Liver (tissue), 9 donors: Measurements from ENCODE around the gene APOL3. TPM values are rescaled to one million over a fixed set of nuclear protein-coding genes. Genes with fewer than 3 reads are reported as not detected.

ENCODE experiments used
- DNase-seq: peaks from one replicate; pipeline ENCODE4 v3.0.0-alpha.2; 2017; ENCODE audit warnings: low spot score
- H3K27ac ChIP-seq, 2 donors: one replicate each; pipeline ENCODE4 v1.7.0; 2013; ENCODE audit warnings: inconsistent platforms in 2 of 2, low read length in 2 of 2, control low read depth in 1 of 2, low read depth in 1 of 2, mild to moderate bottlenecking in 1 of 2
- H3K27me3 ChIP-seq, 4 donors: one replicate each; pipeline versions ENCODE4 v1.6.1 to v1.7.0; 2013; ENCODE audit warnings: low read length in 3 of 4, inconsistent platforms in 1 of 4, mild to moderate bottlenecking in 1 of 4, moderate library complexity in 1 of 4; ENCODE audit not compliant: control insufficient read depth in 4 of 4, insufficient read depth in 4 of 4
- H3K36me3 ChIP-seq, 4 donors: one replicate each; pipeline versions ENCODE4 v1.6.1 to v1.7.0; 2013; ENCODE audit warnings: low read length in 3 of 4, mild to moderate bottlenecking in 3 of 4, low read depth in 1 of 4, moderate library complexity in 1 of 4; ENCODE audit not compliant: control insufficient read depth in 4 of 4, insufficient read depth in 3 of 4
- H3K4me1 ChIP-seq, 4 donors: one replicate each; pipeline versions ENCODE4 v1.6.1 to v1.7.0; 2013; ENCODE audit warnings: low read length in 3 of 4, mild to moderate bottlenecking in 3 of 4, moderate library complexity in 1 of 4; ENCODE audit not compliant: control insufficient read depth in 4 of 4, insufficient read depth in 4 of 4
- H3K4me3 ChIP-seq, 3 donors: one replicate each; pipeline versions ENCODE4 v1.6.1 to v1.7.0; 2013; ENCODE audit warnings: low read length in 3 of 3, control low read depth in 1 of 3, low read depth in 1 of 3, mild to moderate bottlenecking in 1 of 3
- H3K9ac ChIP-seq, 2 donors: one replicate each; pipeline ENCODE4 v1.7.0; 2013; ENCODE audit warnings: low read length in 2 of 2, mild to moderate bottlenecking in 2 of 2, moderate library complexity in 2 of 2, control low read depth in 1 of 2, low read depth in 1 of 2
- H3K9me3 ChIP-seq, 4 donors: one replicate each; pipeline versions ENCODE4 v1.6.1 to v1.7.0; 2013; ENCODE audit warnings: low read length in 3 of 4; ENCODE audit not compliant: control insufficient read depth in 4 of 4
- ATF3 ChIP-seq: IDR thresholded peaks from 2 replicates; pipeline ENCODE4 v1.6.1; 2016; ENCODE audit warnings: antibody characterized with exemption
- EGR1 ChIP-seq, 2 donors: IDR thresholded peaks; 2 replicates each; pipeline ENCODE4 v1.6.1; 2016 to 2018; ENCODE audit warnings: antibody characterized with exemption in 2 of 2, low read depth in 2 of 2
- FOXA1 ChIP-seq: IDR thresholded peaks from 2 replicates; pipeline ENCODE4 v1.6.1; 2016; ENCODE audit warnings: antibody characterized with exemption
- FOXA2 ChIP-seq: IDR thresholded peaks from 2 replicates; pipeline ENCODE4 v1.6.1; 2016; ENCODE audit warnings: antibody characterized with exemption
- GABPA ChIP-seq, 2 donors: IDR thresholded peaks in 1 of 2; conservative IDR thresholded peaks in 1 of 2; 2 replicates each; pipeline ENCODE4 v1.6.1; 2016; ENCODE audit warnings: antibody characterized with exemption in 2 of 2, mild to moderate bottlenecking in 1 of 2, moderate library complexity in 1 of 2
- HNF4A ChIP-seq, 2 donors: conservative IDR thresholded peaks; 2 replicates each; pipeline ENCODE4 v1.6.1; 2016; ENCODE audit warnings: antibody characterized with exemption in 2 of 2, mild to moderate bottlenecking in 2 of 2
- HNF4G ChIP-seq: IDR thresholded peaks from 2 replicates; pipeline ENCODE4 v1.6.1; 2016; ENCODE audit warnings: antibody characterized with exemption
- JUND ChIP-seq, 2 donors: IDR thresholded peaks; 2 replicates each; pipeline ENCODE4 v1.6.1; 2016; ENCODE audit warnings: antibody characterized with exemption in 2 of 2
- NR2F2 ChIP-seq: IDR thresholded peaks from 2 replicates; pipeline ENCODE4 v1.6.1; 2016; ENCODE audit warnings: antibody characterized with exemption
- RAD21 ChIP-seq, 2 donors: IDR thresholded peaks; 2 replicates each; pipeline ENCODE4 v1.6.1; 2016; ENCODE audit warnings: antibody characterized with exemption in 2 of 2, mild to moderate bottlenecking in 2 of 2
- RXRA ChIP-seq, 2 donors: IDR thresholded peaks; 2 replicates each; pipeline ENCODE4 v1.6.1; 2017 to 2018; ENCODE audit warnings: antibody characterized with exemption in 2 of 2, mild to moderate bottlenecking in 1 of 2
- SP1 ChIP-seq: IDR thresholded peaks from 2 replicates; pipeline ENCODE4 v1.6.1; 2018; ENCODE audit warnings: antibody characterized with exemption, mild to moderate bottlenecking
- TAF1 ChIP-seq: conservative IDR thresholded peaks from 2 replicates; pipeline ENCODE4 v1.6.1; 2016; ENCODE audit warnings: antibody characterized with exemption, mild to moderate bottlenecking
- YY1 ChIP-seq: IDR thresholded peaks from 2 replicates; pipeline ENCODE4 v1.6.1; 2016; ENCODE audit warnings: antibody characterized with exemption, mild to moderate bottlenecking
- WGBS: extraction: QIAGEN DNeasy Blood & Tissue Kit; methylation state at CpG from one replicate; pipeline ENCODE4 v1.1.7; 2013; 5-methylcytosine and 5-hydroxymethylcytosine counted together
- polyA plus RNA-seq, 2 donors: library from polyadenylated mRNA; stranded (reverse) in 1 of 2; unstranded in 1 of 2; fragments of 200-250 nt in 1 of 2; fragments of >200 nt in 1 of 2; fragmentation: Nextera tagmentation in 1 of 2; extraction: Ambion mirVana in 1 of 2; gene quantifications; one replicate each; pipeline versions ENCODE4 v1.2.1 to v1.2.3, GENCODE V29; 2013 to 2015
- total RNA-seq, 2 donors: library from RNA; depleted of rRNA; stranded (reverse); fragments of >200 nt; gene quantifications; one replicate each; pipeline ENCODE4 v1.2.3, GENCODE V29; 2014
- TF ChIP-seq, protein P1 (sequence below): IDR thresholded peaks from 2 replicates; pipeline ENCODE4 v1.6.1; 2016; ENCODE audit warnings: antibody characterized with exemption, mild to moderate bottlenecking
- TF ChIP-seq, protein P2 (sequence below): IDR thresholded peaks from 2 replicates; pipeline ENCODE4 v1.6.1; 2016; ENCODE audit warnings: antibody characterized with exemption
- TF ChIP-seq, protein P3 (sequence below): fragments of 150-350 bp; IDR thresholded peaks from 2 replicates; pipeline ENCODE4 v1.5.1; 2017; ENCODE audit warnings: improper control_type of control experiment, low read depth, low read length; ENCODE audit not compliant: missing input control
- donor health status: healthy.
- donor health status: healthy.
- donor health status: healthy.
- donor health status: healthy.
- donor health status: healthy.

Gene APOL3
- total and polyA plus RNA-seq, 4 donors, result 7.2 to 34.5 (median 11.8) TPM

DNA sequence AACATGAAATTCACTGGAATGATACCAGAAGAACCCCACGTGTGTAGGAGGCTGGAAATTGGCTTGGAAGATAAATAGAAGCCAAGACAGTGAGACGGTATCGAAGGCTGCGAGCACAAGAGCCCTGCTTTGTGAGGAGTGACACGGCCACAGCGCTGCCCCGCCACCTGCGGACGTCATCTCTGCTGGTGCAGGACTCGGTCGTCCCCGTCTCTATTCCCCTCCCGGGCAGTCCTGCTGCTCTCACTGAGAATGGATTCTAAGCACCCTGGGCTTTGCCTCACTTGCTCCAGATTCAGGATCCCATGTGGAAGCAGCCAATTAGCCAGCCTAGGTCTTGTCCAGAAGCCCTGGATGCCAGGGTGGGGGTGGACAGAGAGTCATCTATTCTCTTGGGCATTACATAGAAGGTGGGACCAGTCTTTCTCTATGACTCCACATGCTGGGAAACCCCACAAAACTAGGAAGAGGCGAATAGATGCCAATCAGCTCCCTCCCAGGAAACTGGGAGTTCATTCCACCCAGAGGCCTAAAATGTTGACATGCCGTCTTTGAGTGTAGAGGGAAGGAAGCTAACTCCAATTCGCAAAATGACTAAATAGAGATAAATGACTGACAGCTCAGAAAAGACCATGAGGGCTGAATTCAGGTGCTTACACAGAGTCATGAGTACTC lies 25.1 kb downstream of the APOL3 start (continued):
- no peak for TF ChIP-seq ATF3

DNA sequence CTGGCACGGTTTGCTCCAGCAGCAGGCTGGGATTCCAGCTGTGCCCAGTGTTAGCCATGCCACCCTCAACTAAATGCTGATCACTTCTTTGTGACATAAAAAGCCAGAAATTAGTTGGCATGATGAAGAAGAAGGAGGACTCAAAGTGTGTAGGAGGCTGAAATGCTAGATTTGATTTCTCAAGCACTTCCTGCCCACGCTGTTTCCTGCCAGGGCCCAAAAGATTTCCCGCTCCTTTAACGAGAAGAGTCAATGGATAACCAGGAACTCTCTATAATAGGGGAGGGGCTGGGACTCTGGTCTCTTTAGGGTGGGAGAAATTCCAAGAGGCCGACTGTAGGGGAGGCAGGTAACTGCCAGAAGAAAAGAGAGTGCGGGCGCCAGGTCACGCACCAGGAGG lies 26.4 kb downstream of the APOL3 start:
- H3K4me3 ChIP-seq, result no peak overlapping the region
- H3K9ac ChIP-seq, result no peak overlapping the region
- H3K9me3 ChIP-seq, result no peaks in the 10 kb centered on the region
- H3K27me3 ChIP-seq, result no peaks in the 10 kb centered on the region
- DNase-seq, result no peak
- 67% methylated on average over 8 of the region's 8 CpGs for WGBS
- TF ChIP-seq GABPA (IDR thresholded peaks at IDR 0.05 in 1 of 2, conservative IDR thresholded peaks at IDR 0.05 in 1 of 2), result no peak
- TF ChIP-seq JUND (IDR thresholded peaks at IDR 0.05), result no peak
- no peak for TF ChIP-seq SP1
- no peak for TF ChIP-seq HNF4G
- no peak overlapping the region for H3K27ac ChIP-seq
- H3K36me3 ChIP-seq, result no peaks in the 10 kb centered on the region
- no peaks in the 10 kb centered on the region for H3K4me1 ChIP-seq

DNA sequence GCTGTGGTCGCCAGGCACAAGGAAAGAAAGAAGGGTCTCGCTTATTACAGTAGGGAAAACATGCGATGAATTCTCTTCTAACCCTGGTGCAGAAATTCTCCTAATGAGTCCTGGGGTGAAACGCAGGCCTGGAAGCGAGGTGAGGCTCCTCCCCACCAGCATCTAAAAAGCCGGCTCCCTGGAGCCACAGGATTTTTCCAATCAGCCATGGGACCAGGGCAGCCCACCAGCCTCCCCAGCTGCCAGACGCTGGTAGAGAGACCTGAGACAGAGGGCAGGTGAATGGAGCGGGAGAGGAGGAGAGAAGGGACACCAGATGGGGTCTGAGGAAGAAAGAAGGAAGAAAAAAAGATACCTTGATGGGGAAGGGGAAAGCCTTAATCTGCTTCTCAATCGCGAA lies 28.6 kb downstream of the APOL3 start:
- WGBS, result 93% methylated on average over 10 of the region's 10 CpGs
- H3K9me3 ChIP-seq, result no peaks in the 10 kb centered on the region
- H3K27me3 ChIP-seq, result no peaks in the 10 kb centered on the region
- H3K9ac ChIP-seq, result no peak overlapping the region
- H3K4me1 ChIP-seq, result no peaks in the 10 kb centered on the region
- no peaks in the 10 kb centered on the region for H3K36me3 ChIP-seq
- no peak for DNase-seq
- no peak for TF ChIP-seq RAD21 (IDR thresholded peaks at IDR 0.05)
- H3K27ac ChIP-seq, result no peak overlapping the region
- H3K4me3 ChIP-seq, result no peak overlapping the region

DNA sequence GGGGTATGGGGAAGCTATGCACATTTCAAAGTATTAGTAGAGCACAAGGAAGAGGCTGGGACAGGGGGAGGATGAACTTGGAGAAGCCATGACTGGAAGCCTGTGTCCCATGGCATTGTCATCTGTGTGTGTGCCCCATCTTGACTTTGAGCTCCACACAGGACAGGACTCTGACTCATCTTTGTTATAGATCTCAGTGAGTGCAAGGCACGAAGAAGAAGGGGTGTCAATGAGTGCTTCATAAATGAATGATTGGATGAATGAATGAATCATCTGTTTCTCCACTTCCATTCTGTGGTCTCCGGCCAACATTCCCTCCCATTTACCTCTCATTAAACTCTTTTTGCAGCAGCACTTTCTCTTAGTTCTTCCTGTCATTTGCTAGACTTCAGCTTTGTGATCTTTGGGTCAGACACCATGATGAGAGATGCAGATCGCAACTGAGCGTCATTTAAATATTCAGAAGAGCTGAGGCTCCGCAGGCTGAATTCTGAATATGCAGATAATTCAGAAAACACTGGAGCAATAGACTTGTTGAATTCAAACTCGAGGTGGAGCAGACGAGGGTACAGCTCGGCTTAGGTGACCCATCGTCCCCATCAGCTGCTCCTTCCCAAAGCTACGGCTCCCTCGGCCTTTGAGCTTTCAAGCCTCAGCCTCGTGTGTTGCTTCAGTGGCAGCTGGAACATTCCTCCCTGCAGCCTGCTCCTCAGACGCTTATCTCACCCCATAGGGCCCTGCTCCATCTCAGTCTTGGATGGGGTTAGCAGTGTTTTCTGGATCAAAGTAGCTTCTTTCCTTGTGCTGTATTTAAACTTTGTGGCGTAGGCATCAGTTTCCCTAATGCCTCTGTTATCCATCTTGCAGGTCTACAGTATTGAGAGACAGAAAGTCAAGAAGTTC lies 30.8 kb downstream of the APOL3 start:
- Histone ChIP-seq H3K9ac (no peak overlapping the region), H3K27ac (no peak overlapping the region), H3K4me3 (no peak overlapping the region), H3K27me3 (no peaks in the 10 kb centered on the region), H3K9me3 (no peaks in the 10 kb centered on the region), H3K4me1 (peaks cover 0 to 8% (median 2%) of the 10 kb centered on the region in 4 donors), H3K36me3 (no peaks in the 10 kb centered on the region)
- TF ChIP-seq RAD21 (IDR thresholded peaks at IDR 0.05) (no peak), GABPA (IDR thresholded peaks at IDR 0.05 in 1 of 2, conservative IDR thresholded peaks at IDR 0.05 in 1 of 2) (no peak), FOXA1 (no peak), HNF4A (conservative IDR thresholded peaks at IDR 0.05) (no peak), NR2F2 (no peak), RXRA (IDR thresholded peaks at IDR 0.05) (no peak), TAF1 (no peak), JUND (IDR thresholded peaks at IDR 0.05) (no peak), SP1 (no peak), FOXA2 (no peak), HNF4G (no peak), EGR1 (IDR thresholded peaks at IDR 0.05; ENCODE audit: low read depth in 2 of 2) (no peak), YY1 (no peak)
- TF ChIP-seq, protein P1, sequence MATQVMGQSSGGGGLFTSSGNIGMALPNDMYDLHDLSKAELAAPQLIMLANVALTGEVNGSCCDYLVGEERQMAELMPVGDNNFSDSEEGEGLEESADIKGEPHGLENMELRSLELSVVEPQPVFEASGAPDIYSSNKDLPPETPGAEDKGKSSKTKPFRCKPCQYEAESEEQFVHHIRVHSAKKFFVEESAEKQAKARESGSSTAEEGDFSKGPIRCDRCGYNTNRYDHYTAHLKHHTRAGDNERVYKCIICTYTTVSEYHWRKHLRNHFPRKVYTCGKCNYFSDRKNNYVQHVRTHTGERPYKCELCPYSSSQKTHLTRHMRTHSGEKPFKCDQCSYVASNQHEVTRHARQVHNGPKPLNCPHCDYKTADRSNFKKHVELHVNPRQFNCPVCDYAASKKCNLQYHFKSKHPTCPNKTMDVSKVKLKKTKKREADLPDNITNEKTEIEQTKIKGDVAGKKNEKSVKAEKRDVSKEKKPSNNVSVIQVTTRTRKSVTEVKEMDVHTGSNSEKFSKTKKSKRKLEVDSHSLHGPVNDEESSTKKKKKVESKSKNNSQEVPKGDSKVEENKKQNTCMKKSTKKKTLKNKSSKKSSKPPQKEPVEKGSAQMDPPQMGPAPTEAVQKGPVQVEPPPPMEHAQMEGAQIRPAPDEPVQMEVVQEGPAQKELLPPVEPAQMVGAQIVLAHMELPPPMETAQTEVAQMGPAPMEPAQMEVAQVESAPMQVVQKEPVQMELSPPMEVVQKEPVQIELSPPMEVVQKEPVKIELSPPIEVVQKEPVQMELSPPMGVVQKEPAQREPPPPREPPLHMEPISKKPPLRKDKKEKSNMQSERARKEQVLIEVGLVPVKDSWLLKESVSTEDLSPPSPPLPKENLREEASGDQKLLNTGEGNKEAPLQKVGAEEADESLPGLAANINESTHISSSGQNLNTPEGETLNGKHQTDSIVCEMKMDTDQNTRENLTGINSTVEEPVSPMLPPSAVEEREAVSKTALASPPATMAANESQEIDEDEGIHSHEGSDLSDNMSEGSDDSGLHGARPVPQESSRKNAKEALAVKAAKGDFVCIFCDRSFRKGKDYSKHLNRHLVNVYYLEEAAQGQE, result no peak
- TF ChIP-seq, protein P2, sequence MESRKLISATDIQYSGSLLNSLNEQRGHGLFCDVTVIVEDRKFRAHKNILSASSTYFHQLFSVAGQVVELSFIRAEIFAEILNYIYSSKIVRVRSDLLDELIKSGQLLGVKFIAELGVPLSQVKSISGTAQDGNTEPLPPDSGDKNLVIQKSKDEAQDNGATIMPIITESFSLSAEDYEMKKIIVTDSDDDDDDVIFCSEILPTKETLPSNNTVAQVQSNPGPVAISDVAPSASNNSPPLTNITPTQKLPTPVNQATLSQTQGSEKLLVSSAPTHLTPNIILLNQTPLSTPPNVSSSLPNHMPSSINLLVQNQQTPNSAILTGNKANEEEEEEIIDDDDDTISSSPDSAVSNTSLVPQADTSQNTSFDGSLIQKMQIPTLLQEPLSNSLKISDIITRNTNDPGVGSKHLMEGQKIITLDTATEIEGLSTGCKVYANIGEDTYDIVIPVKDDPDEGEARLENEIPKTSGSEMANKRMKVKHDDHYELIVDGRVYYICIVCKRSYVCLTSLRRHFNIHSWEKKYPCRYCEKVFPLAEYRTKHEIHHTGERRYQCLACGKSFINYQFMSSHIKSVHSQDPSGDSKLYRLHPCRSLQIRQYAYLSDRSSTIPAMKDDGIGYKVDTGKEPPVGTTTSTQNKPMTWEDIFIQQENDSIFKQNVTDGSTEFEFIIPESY, result no peak
- TF ChIP-seq, protein P3, sequence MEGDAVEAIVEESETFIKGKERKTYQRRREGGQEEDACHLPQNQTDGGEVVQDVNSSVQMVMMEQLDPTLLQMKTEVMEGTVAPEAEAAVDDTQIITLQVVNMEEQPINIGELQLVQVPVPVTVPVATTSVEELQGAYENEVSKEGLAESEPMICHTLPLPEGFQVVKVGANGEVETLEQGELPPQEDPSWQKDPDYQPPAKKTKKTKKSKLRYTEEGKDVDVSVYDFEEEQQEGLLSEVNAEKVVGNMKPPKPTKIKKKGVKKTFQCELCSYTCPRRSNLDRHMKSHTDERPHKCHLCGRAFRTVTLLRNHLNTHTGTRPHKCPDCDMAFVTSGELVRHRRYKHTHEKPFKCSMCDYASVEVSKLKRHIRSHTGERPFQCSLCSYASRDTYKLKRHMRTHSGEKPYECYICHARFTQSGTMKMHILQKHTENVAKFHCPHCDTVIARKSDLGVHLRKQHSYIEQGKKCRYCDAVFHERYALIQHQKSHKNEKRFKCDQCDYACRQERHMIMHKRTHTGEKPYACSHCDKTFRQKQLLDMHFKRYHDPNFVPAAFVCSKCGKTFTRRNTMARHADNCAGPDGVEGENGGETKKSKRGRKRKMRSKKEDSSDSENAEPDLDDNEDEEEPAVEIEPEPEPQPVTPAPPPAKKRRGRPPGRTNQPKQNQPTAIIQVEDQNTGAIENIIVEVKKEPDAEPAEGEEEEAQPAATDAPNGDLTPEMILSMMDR, result no peak
- WGBS, result 89% methylated on average over 14 of the region's 14 CpGs
- DNase-seq, result no peak
